ENCODE measurements around the gene MTG2. TPM values are rescaled to one million over a fixed set of nuclear protein-coding genes. Genes with fewer than 3 reads are reported as not detected.

MTG2 gene
- total and polyA plus RNA-seq, 2 of the 13 experiments (the other 11 are each of a cell fraction or from before 2014, with no cell fraction given), result 20.4 to 37.8 TPM

GRCh38 chr20:62156592-62157386, 26.0 kb upstream of the MTG2 start (continued):
- no peak for TF ChIP-seq ZNF30 (CRISPR knock-in tag; IDR thresholded peaks at IDR 0.05)
- TF ChIP-seq ZNF766 (CRISPR knock-in tag; IDR thresholded peaks at IDR 0.05; ENCODE audit: borderline replicate concordance), result no peak
- TF ChIP-seq SOX5 (CRISPR knock-in tag; IDR thresholded peaks at IDR 0.05; ENCODE audit: borderline replicate concordance), result peak; percentile 23; the same call in 1 of the 2 replicates
- TF ChIP-seq ZNF780A (CRISPR knock-in tag; IDR thresholded peaks at IDR 0.05), result no peak
- TF ChIP-seq FIP1L1 (IDR thresholded peaks at IDR 0.05; ENCODE audit: borderline replicate concordance, insufficient read depth, low read depth, low read length), result no peak
- TF ChIP-seq STAT6 (CRISPR knock-in tag; IDR thresholded peaks at IDR 0.05; ENCODE audit: borderline replicate concordance), result no peak
- TF ChIP-seq MLX (CRISPR knock-in tag; IDR thresholded peaks at IDR 0.05), result no peak
- no peak for TF ChIP-seq ZNF263 (CRISPR knock-in tag; IDR thresholded peaks at IDR 0.05)
- TF ChIP-seq MTA1 (CRISPR knock-in tag; IDR thresholded peaks at IDR 0.05; ENCODE audit: borderline replicate concordance), result no peak
- TF ChIP-seq ZMYM4 (CRISPR knock-in tag; IDR thresholded peaks at IDR 0.05), result peak; percentile 47; the same call in 1 of the 2 replicates
- 0 out of 2 replicates have a peak, but pooled peaks have one; percentile 19 for TF ChIP-seq ZNF280D (CRISPR knock-in tag; IDR thresholded peaks at IDR 0.05)
- TF ChIP-seq TEAD3 (CRISPR knock-in tag; optimal IDR thresholded peaks at IDR 0.05; ENCODE audit: borderline replicate concordance), result peak; percentile 40
- no peak for TF ChIP-seq TGIF2 (CRISPR knock-in tag; IDR thresholded peaks at IDR 0.05)
- TF ChIP-seq ZNF564 (CRISPR knock-in tag; IDR thresholded peaks at IDR 0.05), result no peak
- peak; percentile 68 for TF ChIP-seq FOXC1 (CRISPR knock-in tag; IDR thresholded peaks at IDR 0.05; ENCODE audit: borderline replicate concordance)
- 0 out of 2 replicates have a peak, but pooled peaks have one; percentile 52 for TF ChIP-seq THAP7 (CRISPR knock-in tag; IDR thresholded peaks at IDR 0.05)
- peak; percentile 81; the same call in 1 of the 2 replicates for TF ChIP-seq PRDM10 (CRISPR knock-in tag; IDR thresholded peaks at IDR 0.05; ENCODE audit: low read depth)
- TF ChIP-seq ZNF879 (CRISPR knock-in tag; IDR thresholded peaks at IDR 0.05), result no peak

Measured in HepG2 (cell line).